Hippocampal formation (tissue), 2 donors: ENCODE results near the gene PPP1R3F.
"Not testable (repeated sequence)": the region's sequence is repeated elsewhere in the genome, so short reads cannot be mapped to it uniquely, and the experiment has no call there.

Source experiments
- DNase-seq, 2 donors: peaks; one replicate each; lab custom pipeline; 2025; lab: John Stamatoyannopoulos, UW

PPP1R3F gene

GRCh38 chrX:49316085-49316484, 46.5 kb downstream of the PPP1R3F start:
- no peak for DNase-seq

- not testable (repeated sequence) for DNase-seq
These were observed 52.1 kb downstream of the PPP1R3F start, which contains the start of gene GAGE12J for GRCh38 chrX:49321737-49322136. Gene GAGE12J, plus strand, starts transcription at chrX:49322037. Its CDS starts 1,157 bp downstream, at chrX:49323194.

GRCh38 chrX:49322266-49322665, 52.7 kb downstream of the PPP1R3F start:
- DNase-seq = not testable (repeated sequence)

- DNase-seq = not testable (repeated sequence)
These were observed 54.1 kb downstream of the PPP1R3F start for GRCh38 chrX:49323735-49324134.

- not testable (repeated sequence) for DNase-seq
These were observed 60.8 kb downstream of the PPP1R3F start for GRCh38 chrX:49330421-49330820.

- DNase-seq = not testable (repeated sequence)
These were observed 61.7 kb downstream of the PPP1R3F start, which contains the start of gene GAGE13 for GRCh38 chrX:49331282-49331681. Gene GAGE13, plus strand, starts transcription at chrX:49331582. Its CDS starts 1,156 bp downstream, at chrX:49332738.

GRCh38 chrX:49331841-49332240, 62.2 kb downstream of the PPP1R3F start:
- DNase-seq = not testable (repeated sequence)
